ENCODE measurements around the gene HERPUD2.
A peak's percentile ranks its signal among the peaks of the same experiment; 100 is the strongest.

HERPUD2 gene

GRCh38 chr7:35722054-35722849 is 27.3 kb upstream of the HERPUD2 start:
- peak; percentile 11 for DNase-seq (ENCODE audit: low read depth)
- no peak overlapping the region for H3K4me3 ChIP-seq (ENCODE audit: low read length)
- no peak for TF ChIP-seq CTCF (IDR thresholded peaks at IDR 0.05; ENCODE audit: insufficient read depth, low read depth, low read length, missing control alignments)

GRCh38 chr7:35721288-35721687 is 26.4 kb upstream of the HERPUD2 start:
- no peak overlapping the region for H3K4me3 ChIP-seq (ENCODE audit: low read length)
- TF ChIP-seq CTCF (IDR thresholded peaks at IDR 0.05; ENCODE audit: insufficient read depth, low read depth, low read length, missing control alignments), result no peak
- DNase-seq (ENCODE audit: low read depth), result no peak

GRCh38 chr7:35720849-35721248 is 25.9 kb upstream of the HERPUD2 start:
- no peak for DNase-seq (ENCODE audit: low read depth)
- H3K4me3 ChIP-seq (ENCODE audit: low read length), result no peak overlapping the region
- TF ChIP-seq CTCF (IDR thresholded peaks at IDR 0.05; ENCODE audit: insufficient read depth, low read depth, low read length, missing control alignments), result no peak

DNA sequence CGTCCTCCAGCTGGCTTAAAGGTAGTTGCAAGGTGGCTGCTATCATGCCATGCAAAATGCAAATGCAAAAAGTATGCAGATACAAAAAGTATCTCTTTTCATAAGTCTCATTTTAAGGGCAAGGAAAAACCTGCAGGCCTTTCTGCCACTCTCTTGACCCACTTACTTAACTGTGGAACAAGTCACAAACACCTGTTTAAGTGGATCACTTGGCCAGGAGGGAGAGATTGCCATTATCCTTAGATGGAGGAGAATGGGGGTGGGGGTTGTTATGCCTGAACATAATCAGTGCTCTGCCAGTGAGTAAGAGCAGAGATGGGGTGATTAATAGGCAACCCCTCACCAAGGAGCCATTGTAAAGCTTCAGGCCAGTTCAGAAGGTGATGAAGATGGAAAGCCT is 25.1 kb upstream of the HERPUD2 start:
- no peak overlapping the region for H3K4me3 ChIP-seq (ENCODE audit: low read length)
- no peak for TF ChIP-seq CTCF (IDR thresholded peaks at IDR 0.05; ENCODE audit: insufficient read depth, low read depth, low read length, missing control alignments)
- no peak for DNase-seq (ENCODE audit: low read depth)

DNA sequence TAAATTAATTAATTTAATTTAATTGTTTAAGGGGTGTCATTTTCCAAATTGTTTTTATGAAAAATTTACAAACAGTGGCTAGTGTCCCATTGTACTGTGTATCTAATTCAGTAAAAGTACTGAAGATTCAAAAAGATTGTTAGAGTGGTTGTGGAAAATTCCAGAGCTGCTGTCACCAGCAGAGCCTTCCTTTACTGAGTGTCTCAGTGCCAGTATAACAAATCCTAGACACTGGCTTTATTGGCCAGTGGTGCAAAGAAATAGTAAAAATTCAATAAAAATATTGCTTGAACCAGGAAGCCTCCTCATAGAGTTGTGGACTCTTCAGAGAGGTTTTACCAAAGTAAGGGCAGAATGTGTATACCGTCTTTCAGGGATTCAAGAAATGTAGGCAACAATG is 23.1 kb upstream of the HERPUD2 start:
- no peak for TF ChIP-seq CTCF (IDR thresholded peaks at IDR 0.05; ENCODE audit: insufficient read depth, low read depth, low read length, missing control alignments)

DNA sequence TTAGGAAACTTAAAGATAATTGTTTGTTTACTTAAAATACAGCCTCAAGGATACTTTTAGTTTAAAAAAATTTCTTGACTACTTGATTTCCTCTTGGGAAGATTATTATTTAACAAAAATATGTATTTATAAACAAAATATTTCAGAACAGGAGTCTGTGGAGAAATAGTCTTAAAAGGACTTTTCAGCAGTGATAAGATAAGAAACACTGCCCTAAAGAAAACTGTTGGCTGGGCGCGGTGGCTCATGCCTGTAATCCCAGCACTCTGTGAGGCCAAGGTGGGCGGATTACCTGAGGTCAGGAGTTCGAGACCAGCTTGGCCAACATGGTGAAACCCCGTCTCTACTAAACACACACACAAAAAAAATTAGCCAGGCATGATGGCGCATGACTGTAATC is 22.6 kb upstream of the HERPUD2 start:
- no peak overlapping the region for H3K4me3 ChIP-seq (ENCODE audit: low read length)
- DNase-seq (ENCODE audit: low read depth), result no peak
- no peak for TF ChIP-seq CTCF (IDR thresholded peaks at IDR 0.05; ENCODE audit: insufficient read depth, low read depth, low read length, missing control alignments)

More for the DNA sequence above, 23.1 kb upstream of the HERPUD2 start:
- DNase-seq (ENCODE audit: low read depth), result no peak
- H3K4me3 ChIP-seq (ENCODE audit: low read length), result no peak overlapping the region

DNA sequence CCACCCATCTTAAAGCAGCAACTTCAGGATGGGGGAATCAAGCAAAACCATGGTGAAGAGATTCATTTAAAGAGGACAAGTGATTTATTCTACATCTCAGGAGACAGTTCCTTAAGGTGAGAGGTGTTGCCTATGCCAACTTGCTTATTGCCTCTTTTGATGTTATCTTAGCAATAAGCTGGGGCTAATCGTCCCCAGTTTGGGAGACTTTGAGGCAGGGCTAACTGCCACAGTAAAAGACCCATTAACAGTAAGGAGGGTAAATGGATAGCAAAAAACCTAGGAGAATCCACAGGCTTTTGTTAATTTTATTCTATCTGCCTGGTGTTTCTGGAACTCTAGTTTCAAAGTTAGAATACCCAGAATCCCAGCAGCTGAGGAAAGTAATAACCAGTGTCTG is 22.1 kb upstream of the HERPUD2 start:
- no peak for DNase-seq (ENCODE audit: low read depth)
- H3K4me3 ChIP-seq (ENCODE audit: low read length), result no peak overlapping the region
- no peak for TF ChIP-seq CTCF (IDR thresholded peaks at IDR 0.05; ENCODE audit: insufficient read depth, low read depth, low read length, missing control alignments)
